ENCODE results near the gene PON2. TPM values are rescaled to one million over a fixed set of nuclear protein-coding genes. Genes with fewer than 3 reads are reported as not detected.

Gene PON2
- total RNA-seq, 1 experiment from 2014 or later: 44.0 TPM

- Histone ChIP-seq H3K9me3 (ENCODE audit: control insufficient read depth in 1 of 2, insufficient read depth in 1 of 2, low read depth in 1 of 2, low read length in 2 of 2) (no peaks in the 10 kb centered on the region), H3K36me3 (ENCODE audit: control insufficient read depth in 1 of 2, insufficient read depth in 2 of 2, low read length in 2 of 2) (no peaks in the 10 kb centered on the region), H3K9ac (ENCODE audit: low read length) (no peak overlapping the region), H2AFZ (ENCODE audit: low read depth, low read length, poor library complexity, severe bottlenecking) (peak overlapping the region; percentile 47), H3K4me2 (ENCODE audit: low read length) (no peak overlapping the region), H4K20me1 (ENCODE audit: insufficient read depth) (no peaks in the 10 kb centered on the region), H3K27me3 (ENCODE audit: insufficient read depth, low read length) (no peaks in the 10 kb centered on the region), H3K9me2 (ENCODE audit: insufficient read depth) (no peaks in the 10 kb centered on the region), H3K27ac (ENCODE audit: low read depth, low read length) (no peak overlapping the region), H3K79me2 (ENCODE audit: insufficient read depth, low read length) (peaks cover 12% of the 10 kb centered on the region), H3K4me1 (ENCODE audit: control insufficient read depth in 1 of 2, insufficient read depth in 2 of 2, low read length in 2 of 2) (peaks cover 6 to 14% of the 10 kb centered on the region in 2 experiments; a peak in 3 of 4 replicates), H3K4me3 (replicated peaks in 1 of 2; ENCODE audit: low read depth in 1 of 2, low read length in 2 of 2) (no peak overlapping the region)
- ChIA-PET RAD21 (ENCODE audit: low non-redundant PET in 1 of 2, low total read pairs in 2 of 2, uncharacterized antibody in 2 of 2, unreplicated experiment in 2 of 2) (no interaction called here), POLR2A (no interaction called here), CTCF (no interaction called here)
- no peak for TF ChIP-seq ELF1 (IDR thresholded peaks at IDR 0.05; ENCODE audit: borderline replicate concordance, low read depth)
- ATAC-seq (no peak), DNase-seq (ENCODE audit: low read depth, low spot score) (no peak)
- BruUV-seq (replicated peaks): no TSS peak
- intact Hi-C loops (cut with micrococcal nuclease): no loop called here
These were observed 1.6 kb upstream of the PON2 start for GRCh38 chr7:95436407-95436806.

- H3K9me3 ChIP-seq (ENCODE audit: control insufficient read depth in 1 of 2, insufficient read depth in 1 of 2, low read depth in 1 of 2, low read length in 2 of 2): no peaks in the 10 kb centered on the region
- intact Hi-C loops (cut with micrococcal nuclease): no loop called here
- H3K79me2 ChIP-seq (ENCODE audit: insufficient read depth, low read length): peaks cover 12% of the 10 kb centered on the region
- ChIA-PET RAD21 (ENCODE audit: low non-redundant PET in 1 of 2, low total read pairs in 2 of 2, uncharacterized antibody in 2 of 2, unreplicated experiment in 2 of 2) (no interaction called here), CTCF (interaction anchor here (0.7 to 1.6 kb wide), 3 partner anchors 41 to 1146 kb away, joined by 3 read pairs; no protein-coding TSS in a partner anchor), POLR2A (no interaction called here)
- H3K4me2 ChIP-seq (ENCODE audit: low read length): peak overlapping the region; percentile 95
- no peaks in the 10 kb centered on the region for H3K36me3 ChIP-seq (ENCODE audit: control insufficient read depth in 1 of 2, insufficient read depth in 2 of 2, low read length in 2 of 2)
- H3K4me1 ChIP-seq (ENCODE audit: control insufficient read depth in 1 of 2, insufficient read depth in 2 of 2, low read length in 2 of 2): peaks cover 10 to 14% of the 10 kb centered on the region in 2 experiments
- ATAC-seq (0 out of 2 replicates have a peak, but pooled peaks have one; percentile 5), DNase-seq (ENCODE audit: low read depth, low spot score) (no peak)
- peak overlapping the region; percentile 78 for H3K27ac ChIP-seq (ENCODE audit: low read depth, low read length)
- no peaks in the 10 kb centered on the region for H3K27me3 ChIP-seq (ENCODE audit: insufficient read depth, low read length)
- peak overlapping the region; percentile 60 to 67 for H3K4me3 ChIP-seq (replicated peaks in 1 of 2; ENCODE audit: low read depth in 1 of 2, low read length in 2 of 2)
- no peaks in the 10 kb centered on the region for H4K20me1 ChIP-seq (ENCODE audit: insufficient read depth)
- BruUV-seq (replicated peaks): TSS peak; percentile 92
- H2AFZ ChIP-seq (ENCODE audit: low read depth, low read length, poor library complexity, severe bottlenecking): peak overlapping the region; percentile 91
- TF ChIP-seq SRF (IDR thresholded peaks at IDR 0.05; ENCODE audit: low read depth) (no peak), REST (IDR thresholded peaks at IDR 0.05; ENCODE audit: low read depth) (no peak), POLR2A (IDR thresholded peaks at IDR 0.05; ENCODE audit: borderline replicate concordance, extremely low read depth, insufficient read depth, insufficient read length) (no peak), EZH2phosphoT487 (IDR thresholded peaks at IDR 0.05; ENCODE audit: borderline replicate concordance) (no peak), ZFX (IDR thresholded peaks at IDR 0.05) (no peak), TCF7L2 (IDR thresholded peaks at IDR 0.05; ENCODE audit: borderline replicate concordance, extremely low read depth, insufficient read depth, insufficient read length) (no peak), YY1 (IDR thresholded peaks at IDR 0.05; ENCODE audit: extremely low read depth, insufficient replicate concordance, low read depth, low read length) (no peak), RAD21 (IDR thresholded peaks at IDR 0.05; ENCODE audit: low read depth) (no peak), SP1 (IDR thresholded peaks at IDR 0.05; ENCODE audit: low read depth) (no peak), ELF1 (IDR thresholded peaks at IDR 0.05; ENCODE audit: borderline replicate concordance, low read depth) (no peak), EGR1 (IDR thresholded peaks at IDR 0.05; ENCODE audit: low read depth) (no peak), ZNF274 (IDR thresholded peaks at IDR 0.05; ENCODE audit: low read depth, low read length) (no peak), JUND (IDR thresholded peaks at IDR 0.05) (no peak), CEBPB (IDR thresholded peaks at IDR 0.05; ENCODE audit: low read depth) (no peak), ZBTB33 (IDR thresholded peaks at IDR 0.05; ENCODE audit: extremely low read depth, insufficient replicate concordance, low read length) (no peak), POLR2AphosphoS5 (IDR thresholded peaks at IDR 0.05; ENCODE audit: low read depth, low read length) (no peak), ATF3 (IDR thresholded peaks at IDR 0.05) (no peak)
- H3K9me2 ChIP-seq (ENCODE audit: insufficient read depth): no peaks in the 10 kb centered on the region
- H3K9ac ChIP-seq (ENCODE audit: low read length): peak overlapping the region; percentile 84
These were observed 573 bp upstream of the PON2 start for GRCh38 chr7:95435422-95435780.

Measured in HCT116 (cell line).